ENCODE data around the gene FBXW7.

Gene FBXW7

DNA sequence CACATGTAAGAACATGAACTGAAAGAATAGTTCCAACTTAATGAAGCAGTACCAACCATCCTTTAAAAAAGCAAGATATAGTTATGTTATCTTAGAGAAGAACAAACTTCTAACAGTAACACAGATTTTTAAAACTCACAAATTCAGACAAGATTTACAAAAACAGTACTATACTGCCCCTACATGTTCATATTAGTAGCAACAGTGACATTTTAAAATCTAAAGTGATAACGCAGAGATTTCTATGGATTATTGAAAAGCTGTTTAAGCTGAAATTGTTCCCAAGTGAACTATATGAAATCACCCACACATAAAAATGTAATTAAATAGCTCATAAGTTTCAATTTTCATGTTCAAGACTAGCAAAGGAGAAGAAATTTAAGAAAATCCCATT is 166.0 kb downstream of the FBXW7 start:
- no peak for DNase-seq (ENCODE audit: low read depth)

DNA sequence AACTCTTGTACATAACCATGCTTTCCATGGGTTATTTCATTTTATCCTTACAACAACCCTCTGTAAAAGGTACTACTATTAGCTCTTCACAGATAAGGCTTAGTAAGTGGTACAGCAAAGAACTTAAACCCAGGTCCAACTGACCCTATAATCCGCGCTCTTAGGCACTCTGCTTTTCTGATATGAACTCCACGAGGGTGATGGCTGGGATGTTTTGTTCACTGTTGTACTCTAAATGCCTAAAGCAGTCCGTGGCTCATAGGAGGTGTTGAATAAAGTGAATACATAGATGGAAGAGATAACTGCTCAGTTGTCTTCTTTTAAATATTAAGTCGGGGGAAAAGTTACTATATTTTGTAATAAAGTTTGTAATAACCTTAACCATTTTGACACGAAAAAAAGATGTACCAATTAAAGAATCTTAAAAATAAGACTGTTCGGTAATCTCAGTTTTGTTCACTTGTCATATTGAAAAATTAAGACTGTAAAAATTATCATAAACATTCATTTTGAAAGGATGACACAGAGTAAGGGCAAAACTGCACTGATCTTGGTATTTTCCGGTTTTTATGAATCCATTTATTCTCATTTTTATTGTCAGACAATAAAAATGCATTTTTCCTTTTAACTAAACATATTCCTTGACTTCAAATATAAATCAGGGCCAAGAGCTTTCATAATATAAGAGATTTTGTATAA is 166.5 kb downstream of the FBXW7 start:
- no peak for DNase-seq (ENCODE audit: low read depth)

DNA sequence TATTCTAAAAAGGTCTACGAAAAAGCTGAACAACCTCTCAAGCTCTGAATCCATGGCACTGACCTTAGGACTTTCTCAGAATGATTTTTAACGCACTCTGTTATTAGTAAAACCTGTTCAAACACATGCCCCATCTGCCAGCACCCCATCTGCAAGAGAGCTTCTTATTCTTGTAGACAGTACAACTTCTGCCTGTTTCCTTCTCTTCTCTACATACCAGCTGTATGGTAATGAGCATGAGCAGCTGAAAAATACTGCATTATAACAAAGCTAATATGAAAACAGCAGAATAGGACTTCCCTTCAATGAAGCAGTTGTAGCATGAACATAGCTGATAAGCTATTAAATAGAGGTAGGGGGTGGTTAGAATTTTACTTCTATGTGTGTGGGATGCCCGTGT is 167.9 kb downstream of the FBXW7 start:
- no peak for DNase-seq (ENCODE audit: low read depth)

DNA sequence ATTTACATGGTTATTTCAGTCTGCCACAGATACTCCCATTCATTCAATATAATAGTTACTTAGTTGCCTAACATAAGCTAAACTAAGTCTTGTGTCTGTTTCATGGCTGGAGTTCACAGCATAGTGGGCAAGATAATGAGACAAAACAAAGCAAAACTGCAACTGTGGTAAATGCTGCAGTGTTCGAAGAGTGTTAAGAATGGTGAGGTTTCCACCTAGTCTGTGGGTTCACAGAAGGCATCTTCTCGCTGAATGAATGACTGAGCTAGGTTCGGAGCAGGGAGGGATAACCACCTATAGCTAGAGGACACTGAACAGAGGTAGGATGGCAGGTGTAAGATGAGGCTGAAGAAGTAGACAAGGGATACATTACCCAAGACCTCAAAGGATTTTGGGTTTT is 171.0 kb downstream of the FBXW7 start:
- DNase-seq (ENCODE audit: low read depth), result no peak

DNA sequence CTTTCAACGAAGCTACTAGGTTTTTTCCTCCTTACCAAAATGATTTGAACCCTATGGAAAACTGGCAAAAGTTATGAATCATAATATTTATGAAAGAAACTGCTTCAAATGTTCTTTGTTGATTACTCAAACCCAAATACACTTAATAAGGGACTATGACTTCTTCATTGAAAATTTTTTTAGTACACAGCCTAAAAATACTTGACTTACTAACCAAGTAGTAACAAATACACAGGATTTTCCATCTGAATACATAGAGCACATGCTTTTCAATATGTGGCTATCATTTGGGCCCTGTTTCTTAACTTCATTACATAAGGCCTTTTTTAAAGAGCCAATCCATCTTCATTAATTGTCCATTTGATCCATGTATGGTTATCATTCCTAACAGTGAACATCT is 171.5 kb downstream of the FBXW7 start:
- DNase-seq (ENCODE audit: low read depth), result no peak

DNA sequence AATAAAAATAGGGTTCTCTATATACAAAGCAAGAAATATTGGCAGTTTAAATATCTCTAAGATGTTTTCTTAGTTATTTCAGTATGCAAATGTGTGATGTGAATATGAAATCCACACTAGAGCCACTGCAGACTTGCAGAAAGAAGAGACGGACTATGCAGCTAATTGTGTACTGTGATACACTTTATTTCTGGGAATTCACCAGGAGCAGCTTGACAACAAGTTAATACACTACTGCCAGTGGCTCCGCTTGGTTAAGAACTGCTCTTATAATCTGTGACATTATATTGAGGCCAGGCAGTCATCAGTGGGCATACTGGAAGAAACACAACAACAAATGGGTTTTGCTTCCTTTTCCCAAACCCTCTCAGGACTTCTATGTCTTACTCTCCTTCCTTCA is 172.0 kb downstream of the FBXW7 start:
- no peak for DNase-seq (ENCODE audit: low read depth)

DNA sequence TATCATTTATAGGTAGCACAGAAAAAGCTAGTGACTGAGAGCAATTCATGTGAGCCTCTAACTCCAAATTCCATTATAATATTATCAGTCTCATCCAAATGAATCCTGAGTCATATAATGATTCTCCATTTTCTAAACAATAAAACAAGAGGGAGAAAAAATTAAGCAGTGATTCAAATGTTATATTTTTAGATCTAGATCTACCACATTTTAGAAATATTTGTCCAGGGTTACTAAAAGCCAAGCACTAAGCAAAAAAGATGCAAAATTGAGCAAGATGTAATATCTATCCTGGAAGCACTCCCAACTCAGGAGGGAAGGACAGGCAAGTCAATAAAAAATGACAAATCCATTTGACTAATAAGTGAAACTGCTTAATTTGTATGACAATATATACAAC is 172.8 kb downstream of the FBXW7 start:
- no peak for DNase-seq (ENCODE audit: low read depth)

DNA sequence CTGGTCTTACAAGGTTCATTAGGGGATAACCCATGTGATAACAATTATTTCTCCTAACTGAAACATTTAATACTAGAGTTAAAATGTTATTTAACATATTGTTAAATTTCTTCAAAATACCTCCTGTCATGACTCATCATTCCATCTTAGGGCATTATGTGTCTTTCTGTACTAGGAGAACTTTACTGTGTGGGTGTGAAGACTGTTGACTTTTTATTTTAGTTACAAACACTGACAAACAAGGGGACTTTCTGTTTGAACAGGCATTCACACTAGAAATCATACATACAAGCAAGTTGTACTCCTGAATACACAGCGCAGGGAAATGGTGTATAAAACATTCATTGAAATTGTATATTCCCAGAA is 175.9 kb downstream of the FBXW7 start:
- no peak for DNase-seq (ENCODE audit: low read depth)

DNA sequence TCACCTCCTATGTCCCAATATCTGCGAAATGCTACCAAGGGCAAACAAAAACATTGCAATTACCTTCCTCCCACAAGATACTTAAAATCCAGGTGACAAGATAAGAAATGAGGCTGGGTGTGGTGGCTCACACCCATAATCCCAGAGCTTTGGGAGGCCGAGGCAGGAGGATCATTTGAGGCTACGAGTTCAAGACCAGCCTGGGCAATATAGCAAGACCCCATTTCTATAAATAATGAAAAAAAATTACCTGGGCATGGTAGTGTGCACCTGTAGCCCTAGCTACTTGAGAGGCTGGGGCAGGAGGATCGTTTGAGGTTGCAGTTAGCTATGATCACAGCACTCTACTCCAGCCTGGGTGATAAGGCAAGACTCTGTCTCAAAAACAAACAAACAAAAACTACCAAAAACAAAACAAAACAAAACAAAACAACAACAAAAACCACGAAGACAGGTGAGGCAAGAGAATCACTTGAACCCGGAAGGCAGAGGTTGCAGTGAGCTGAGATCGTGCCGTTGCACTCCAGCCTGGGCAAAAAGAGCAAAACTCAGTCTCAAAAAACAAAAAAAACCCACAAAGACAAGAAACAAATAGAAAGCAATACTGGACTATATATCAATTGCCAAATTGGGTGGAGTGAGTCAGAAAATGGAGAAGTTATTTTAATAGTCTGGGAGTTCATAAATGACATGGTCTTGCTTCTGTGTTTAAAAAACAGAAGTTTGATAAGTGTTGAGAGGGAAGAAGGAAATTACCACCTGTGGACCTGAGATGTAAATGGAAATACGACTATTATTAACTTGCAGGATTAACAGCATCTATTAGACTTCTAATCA is 176.5 kb downstream of the FBXW7 start:
- DNase-seq (ENCODE audit: low read depth), result no peak

DNA sequence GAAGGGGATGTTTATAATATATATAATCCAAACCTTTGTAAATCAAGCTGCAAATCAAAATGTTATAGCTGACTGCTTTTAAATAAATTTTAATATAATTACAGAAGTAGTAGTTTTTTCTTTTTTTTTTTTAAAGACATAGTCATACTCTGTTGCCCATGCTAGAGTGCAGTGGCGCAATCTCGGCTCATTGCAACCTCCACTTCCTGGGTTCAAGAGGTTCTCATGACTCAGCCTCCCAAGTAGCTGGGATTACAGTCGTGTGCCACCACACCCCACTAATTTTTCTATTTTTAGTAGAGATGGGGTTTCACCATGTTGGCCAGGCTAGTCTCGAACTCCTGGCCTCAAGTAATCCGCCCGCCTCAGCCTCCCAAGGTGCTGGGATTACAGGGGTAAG is 178.7 kb downstream of the FBXW7 start:
- DNase-seq (ENCODE audit: low read depth), result no peak

DNA sequence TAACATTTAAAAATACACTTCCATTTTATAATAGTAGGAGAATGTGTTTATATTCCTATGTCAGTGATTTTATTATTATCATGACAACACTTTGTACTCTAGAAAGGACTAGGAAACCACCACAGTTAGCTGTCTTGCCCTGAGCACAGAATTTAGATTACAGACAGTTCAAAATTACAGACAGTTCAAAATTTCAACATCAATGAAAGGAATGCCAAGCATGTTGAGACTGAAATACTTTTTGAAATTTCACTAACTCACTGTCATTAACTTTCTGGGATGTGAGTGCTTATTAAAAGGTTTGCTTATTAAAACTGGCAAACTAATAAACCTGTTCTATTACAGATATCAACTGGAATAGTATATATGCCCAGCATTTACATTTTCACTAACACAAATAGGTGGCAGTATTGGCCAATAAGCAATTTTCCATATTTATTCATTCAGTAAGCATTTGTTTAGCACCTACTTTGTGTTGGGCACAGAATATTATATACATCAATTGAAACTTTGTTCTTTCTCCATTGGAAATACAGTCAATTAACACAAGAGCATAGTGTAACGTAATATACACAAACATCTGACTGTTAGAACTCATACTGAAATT is 179.4 kb downstream of the FBXW7 start:
- DNase-seq (ENCODE audit: low read depth), result no peak

DNA sequence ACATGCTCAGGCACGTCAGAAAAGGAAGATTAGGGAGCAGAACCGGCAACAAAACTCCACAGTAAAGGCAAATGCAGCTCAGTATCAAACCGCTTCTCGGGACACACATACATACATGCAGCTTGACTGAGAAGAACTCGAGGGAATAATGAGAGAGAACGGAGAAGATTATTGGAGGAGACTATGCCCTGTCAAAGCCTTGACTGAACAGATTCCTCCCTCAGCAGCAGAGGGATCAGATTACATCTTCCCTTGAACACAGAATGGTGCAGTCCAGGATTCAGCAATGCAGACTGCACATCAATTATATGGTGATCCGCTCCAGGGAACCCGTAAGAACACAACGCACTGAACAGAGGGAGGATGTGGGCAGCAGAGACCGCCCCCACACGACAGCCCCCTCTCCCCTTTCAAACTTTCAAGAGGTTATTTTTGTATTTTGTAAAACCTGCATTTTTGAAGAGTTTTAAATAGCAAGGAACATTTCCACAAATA is 183.2 kb downstream of the FBXW7 start:
- no peak for DNase-seq (ENCODE audit: low read depth)

DNA sequence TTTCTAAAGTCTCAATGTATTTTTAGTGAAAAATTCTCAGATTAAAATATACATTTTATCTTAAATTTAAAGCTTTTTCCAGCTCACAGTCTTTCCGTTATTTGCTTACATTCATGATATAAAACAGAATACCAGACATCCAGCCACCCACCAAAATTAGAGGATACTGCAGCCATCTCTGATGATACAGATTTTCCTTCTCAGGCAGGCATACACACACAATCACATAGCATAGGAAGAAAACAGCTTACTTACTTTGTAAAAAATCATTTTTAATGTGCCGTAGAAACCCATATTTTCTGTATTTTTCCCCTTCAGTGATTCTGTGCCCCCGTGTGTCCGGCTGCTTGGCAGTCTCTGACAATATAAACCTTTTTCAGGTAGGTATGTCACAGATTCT is 183.7 kb downstream of the FBXW7 start:
- DNase-seq (ENCODE audit: low read depth), result no peak

DNA sequence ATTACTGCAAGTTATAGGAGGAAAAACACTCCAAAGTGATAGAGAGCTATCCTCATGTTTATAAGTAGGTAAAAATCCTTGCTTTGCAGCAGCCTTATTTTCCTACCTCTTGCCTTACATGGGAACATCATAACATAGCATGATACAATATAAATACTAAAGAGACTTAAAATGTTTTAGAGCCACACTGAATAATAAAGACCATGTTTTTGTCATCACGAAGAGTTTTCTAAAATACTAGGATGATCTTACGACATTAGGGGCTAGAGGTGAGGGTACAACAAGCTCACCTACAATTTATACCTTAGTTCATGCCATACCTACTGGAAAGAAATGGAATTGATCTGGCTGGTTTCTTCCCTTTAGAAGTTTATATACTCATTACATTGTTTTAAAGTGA is 184.8 kb downstream of the FBXW7 start:
- DNase-seq (ENCODE audit: low read depth), result no peak

DNA sequence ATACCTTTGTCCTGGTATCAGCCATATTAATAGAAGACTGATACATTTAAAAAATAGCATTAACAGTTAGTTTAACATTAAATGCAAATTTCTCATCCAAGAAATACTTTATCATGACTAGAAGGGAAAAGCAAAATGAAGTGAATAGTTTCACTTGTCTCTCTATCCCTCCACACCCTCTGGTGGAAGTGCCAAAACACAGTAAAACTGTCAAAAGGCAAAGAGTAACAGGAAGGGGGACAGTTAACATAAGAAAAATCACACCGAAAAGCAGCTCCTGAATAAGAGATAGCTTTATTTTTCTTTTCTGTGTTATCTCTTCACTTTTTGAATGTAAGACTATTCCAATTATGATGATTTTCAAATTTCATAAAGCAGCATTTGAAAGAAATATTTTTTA is 187.2 kb downstream of the FBXW7 start:
- DNase-seq (ENCODE audit: low read depth), result no peak

DNA sequence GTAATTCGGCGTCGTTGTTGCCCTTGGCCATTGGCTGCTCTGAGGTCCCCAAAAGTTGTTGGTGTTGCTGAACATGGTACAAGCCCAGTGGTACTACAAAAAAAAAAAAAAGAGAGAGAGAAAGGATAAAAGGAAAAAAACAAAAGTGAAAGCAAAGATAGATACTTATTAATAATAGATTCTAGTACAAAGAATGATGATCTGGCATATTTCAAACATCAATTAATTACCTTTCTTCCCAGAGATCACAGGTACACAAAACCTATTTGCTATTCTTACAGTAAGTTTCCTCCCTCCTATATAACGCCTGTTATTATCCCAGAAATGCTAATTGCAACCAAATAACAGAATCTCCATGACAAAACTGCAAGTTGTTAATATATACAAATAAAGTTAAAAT is 188.9 kb downstream of the FBXW7 start:
- no peak for DNase-seq (ENCODE audit: low read depth)

DNA sequence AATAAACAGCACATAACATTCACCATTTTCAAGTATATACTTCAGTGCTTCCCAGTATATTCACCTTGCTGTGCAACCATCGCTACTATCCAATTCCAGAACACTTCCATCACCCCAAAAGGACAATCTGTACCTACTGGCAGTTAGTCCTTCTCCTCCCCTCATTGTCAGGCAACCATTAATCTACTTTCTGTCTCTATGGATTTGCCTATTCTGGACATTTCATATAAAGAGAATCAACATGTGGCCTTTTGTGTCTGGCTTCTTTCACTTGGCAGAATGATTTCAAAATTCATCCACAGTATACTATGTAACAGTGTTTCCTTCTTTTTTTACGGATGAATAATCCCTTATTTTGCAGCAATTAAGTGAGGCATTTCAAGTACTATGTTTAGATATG is 189.4 kb downstream of the FBXW7 start:
- no peak for DNase-seq (ENCODE audit: low read depth)

DNA sequence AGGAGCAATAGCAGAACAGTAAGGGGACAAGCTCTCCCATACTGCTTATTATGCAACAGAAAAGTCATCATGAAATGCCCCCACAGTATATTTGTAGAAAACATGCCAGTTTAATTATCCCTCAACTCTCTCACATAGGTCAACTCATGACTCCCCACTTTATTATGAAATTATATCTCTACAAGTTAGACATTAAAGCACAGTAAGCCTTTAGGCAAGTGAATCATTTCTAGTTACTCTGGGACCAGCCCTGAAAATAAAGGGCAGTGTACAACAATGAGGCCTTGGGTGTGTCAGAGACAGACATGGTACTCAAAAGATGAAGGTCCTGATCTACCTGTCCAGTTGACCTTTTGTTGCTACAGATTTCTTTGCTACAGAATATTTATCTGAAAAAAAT is 191.9 kb downstream of the FBXW7 start:
- no peak for DNase-seq (ENCODE audit: low read depth)

DNA sequence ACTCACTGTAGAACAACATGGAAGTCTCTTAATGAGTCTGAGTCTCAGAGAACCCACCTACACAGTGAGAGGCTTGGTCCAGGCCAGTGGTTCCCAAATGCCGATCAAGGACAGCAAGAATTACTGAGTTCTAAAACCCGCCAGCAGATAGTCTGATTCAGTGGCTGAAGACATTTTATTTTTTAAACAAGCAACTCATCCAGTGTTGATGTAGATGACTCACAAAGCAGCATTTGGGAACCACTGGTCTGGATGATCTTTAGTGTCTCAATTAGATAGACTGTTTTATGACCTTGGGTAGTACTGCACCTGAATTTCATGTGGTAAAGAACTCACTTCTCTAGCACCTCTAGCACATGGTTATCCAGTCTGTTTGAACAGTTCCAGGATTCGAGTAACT is 193.6 kb downstream of the FBXW7 start:
- no peak for DNase-seq (ENCODE audit: low read depth)

DNA sequence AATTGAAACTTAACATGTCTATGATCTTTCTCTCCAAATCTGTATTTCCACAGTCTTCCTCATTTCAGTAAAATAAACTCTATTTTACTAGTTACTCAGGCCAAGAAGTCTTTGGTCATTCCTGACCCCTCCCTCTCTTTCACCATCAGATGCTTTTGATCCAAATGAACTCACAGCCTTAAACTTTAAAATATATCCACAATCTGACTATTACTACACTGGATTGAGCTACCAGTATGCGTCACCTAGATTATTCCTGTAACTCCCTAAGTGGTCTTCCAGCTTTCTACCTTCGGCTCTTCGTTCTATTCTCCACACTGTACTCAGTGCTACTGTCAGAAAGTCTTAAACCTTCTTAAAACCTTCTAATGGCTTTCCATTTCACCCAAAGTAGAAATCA is 195.1 kb downstream of the FBXW7 start:
- DNase-seq (ENCODE audit: low read depth), result no peak

DNA sequence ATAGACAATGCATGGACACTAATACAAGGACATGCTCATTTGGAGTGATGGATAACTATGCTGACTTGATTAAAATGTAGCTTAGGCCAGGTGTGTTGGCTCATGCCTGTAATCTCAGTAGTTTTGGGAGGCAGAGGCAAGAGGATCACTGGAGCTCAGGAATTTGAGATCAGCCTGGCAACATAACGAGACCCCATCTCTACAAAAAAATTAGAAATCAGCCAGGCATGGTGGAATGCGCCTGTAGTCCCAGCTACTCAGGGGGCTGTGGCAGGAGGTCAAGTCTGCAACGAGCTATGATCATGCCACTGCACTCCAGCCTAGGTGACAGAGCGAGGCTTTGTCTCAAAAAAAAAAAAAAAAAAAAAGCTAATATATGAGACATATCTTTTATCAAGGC is 196.3 kb downstream of the FBXW7 start:
- no peak for DNase-seq (ENCODE audit: low read depth)

DNA sequence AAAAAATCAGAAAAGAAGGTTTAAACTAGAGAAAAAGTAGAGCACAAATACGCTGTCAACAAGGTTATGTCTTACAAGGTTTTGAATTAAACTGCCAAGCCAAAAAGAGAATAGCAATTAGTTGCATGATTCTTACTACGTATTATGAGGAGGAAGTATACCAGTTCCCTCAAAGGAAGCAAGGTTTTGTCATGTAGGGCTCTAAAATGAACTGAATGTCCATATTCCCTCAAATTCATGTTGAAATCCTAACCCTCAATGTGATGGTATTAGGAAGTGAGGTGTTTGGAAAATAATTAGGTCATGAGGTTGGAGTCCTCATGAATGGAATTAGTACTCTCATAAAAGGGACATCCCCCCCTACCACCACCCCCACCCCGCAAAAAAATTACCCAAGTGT is 201.0 kb downstream of the FBXW7 start:
- no peak for DNase-seq (ENCODE audit: low read depth)

DNA sequence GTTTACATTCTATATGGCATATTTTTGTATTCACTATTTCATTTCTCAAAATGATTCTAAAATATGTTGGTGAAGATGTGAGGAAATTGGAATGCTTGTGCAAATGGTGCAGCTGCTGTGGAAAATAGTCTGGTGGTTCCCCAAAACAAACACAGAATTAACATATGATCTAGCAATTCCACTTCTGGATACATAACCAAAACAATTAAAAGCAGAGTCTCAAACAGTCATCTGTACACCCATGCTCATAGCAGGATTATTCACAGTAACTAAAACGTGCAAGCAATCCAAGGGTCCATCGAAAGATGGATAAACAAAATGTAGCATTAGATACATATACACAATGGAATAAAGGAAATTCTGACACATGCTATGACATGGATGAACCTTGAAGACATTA is 204.8 kb downstream of the FBXW7 start:
- DNase-seq (ENCODE audit: low read depth), result no peak
